NT2/D1 (cell line): ENCODE measurements around the gene SYT2.

Experiments
- YY1 ChIP-seq: IDR thresholded peaks from 2 replicates; pipeline ENCODE4 v1.6.1; 2011; ENCODE audit not compliant: insufficient read length, insufficient read depth
- ZNF274 ChIP-seq: IDR thresholded peaks from 2 replicates; pipeline ENCODE4 v1.6.1; 2011; ENCODE audit warnings: mild to moderate bottlenecking, low read depth, low read length

- TF ChIP-seq YY1: no peak
- no peak for TF ChIP-seq ZNF274
Observed at GRCh38 chr1:202625416-202626360, 84.6 kb downstream of the SYT2 start.
